Endothelial cell of umbilical vein (primary cell): ENCODE data around the gene SLC26A6. TPM values are rescaled to one million over a fixed set of nuclear protein-coding genes. Genes with fewer than 3 reads are reported as not detected.

Experiments
- BruUV-seq: library from RNA; stranded (reverse); fragments of 400-500 nt; replicated peaks from 2 replicates; lab custom pipeline; 2021; lab: Mats Ljungman, UMichigan
- CTCF ChIA-PET: fragments of 300-600, 350-600 bp; sonication (Branson Sonifier 250); formaldehyde crosslinking; loops from one replicate; lab custom pipeline; 2021; ENCODE audit warnings: antibody characterized with exemption, inconsistent platforms; lab: Charles Lee
- POLR2A ChIA-PET: fragments of 300-600, 350-600 bp; sonication (Branson Sonifier 250); formaldehyde crosslinking; loops from one replicate; lab custom pipeline; 2021; ENCODE audit warnings: antibody characterized with exemption, inconsistent platforms; lab: Charles Lee
- DNase-seq: peaks from one replicate; pipeline ENCODE4 v3.0.0-alpha.2; 2011; ENCODE audit warnings: low read depth, low spot score
- FAIRE-seq: peaks from 2 replicates; lab custom pipeline; 2011; peaks lifted over from hg19 to GRCh38; lab: Jason Lieb, UNC
- H2AFZ ChIP-seq: 2 replicates; pipeline ENCODE4 v1.6.0; 2012; ENCODE audit warnings: low read depth, low read length, control low read depth, inconsistent platforms
- H3K27ac ChIP-seq: 2 replicates; pipeline ENCODE4 v1.5.1; 2011; ENCODE audit warnings: low read depth, mild to moderate bottlenecking, control low read depth, low read length, moderate library complexity; ENCODE audit not compliant: insufficient read depth
- H3K27me3 ChIP-seq, 2 experiments: 2 replicates each; pipeline versions ENCODE4 v1.6.0 to v1.6.1; 2011; ENCODE audit warnings: low read length in 2 of 2, mixed read lengths in 1 of 2; ENCODE audit not compliant: control insufficient read depth in 2 of 2, insufficient read depth in 2 of 2
- H3K36me3 ChIP-seq, 2 experiments: 2 replicates in 1 of 2; 3 replicates in 1 of 2; pipeline ENCODE4 v1.5.1; 2011; ENCODE audit warnings: low read length in 2 of 2, mild to moderate bottlenecking in 1 of 2, moderate library complexity in 1 of 2; ENCODE audit not compliant: control insufficient read depth in 2 of 2, insufficient read depth in 2 of 2; ENCODE audit errors: extremely low read depth in 1 of 2
- H3K4me1 ChIP-seq: 3 replicates; pipeline ENCODE4 v1.5.1; 2011; ENCODE audit warnings: mild to moderate bottlenecking, low read length; ENCODE audit not compliant: control insufficient read depth, insufficient read depth; ENCODE audit errors: extremely low read depth
- H3K4me2 ChIP-seq: 2 replicates; pipeline ENCODE4 v1.6.1; 2011; ENCODE audit warnings: low read length, control low read depth, mixed read lengths; ENCODE audit not compliant: insufficient read depth
- H3K4me3 ChIP-seq, 3 experiments: fragments of 200-600 bp in 1 of 3; sonication (generic), shearing (Covaris generic) in 1 of 3; replicated peaks in 1 of 3; 2 replicates each; pipeline ENCODE4 v1.5.1; 2011 to 2016; ENCODE audit warnings: control low read depth in 3 of 3, low read length in 3 of 3, mild to moderate bottlenecking in 2 of 3, inconsistent platforms in 1 of 3, low read depth in 1 of 3, moderate library complexity in 1 of 3; ENCODE audit not compliant: insufficient read depth in 1 of 3
- H3K79me2 ChIP-seq: 2 replicates; pipeline ENCODE4 v1.6.0; 2012; ENCODE audit warnings: low read length, inconsistent platforms; ENCODE audit not compliant: control insufficient read depth, insufficient read depth
- H3K9ac ChIP-seq: replicated peaks from 2 replicates; pipeline ENCODE3; 2011; ENCODE audit warnings: low read length, control low read depth; ENCODE audit not compliant: insufficient read depth; ENCODE audit errors: extremely low read depth
- H3K9me1 ChIP-seq: replicated peaks from 3 replicates; pipeline ENCODE4 v1.6.0; 2011; ENCODE audit warnings: mild to moderate bottlenecking, low read length; ENCODE audit not compliant: control insufficient read depth, insufficient read depth; ENCODE audit errors: extremely low read depth
- H3K9me3 ChIP-seq: replicated peaks from 2 replicates; pipeline ENCODE4 v1.5.1; 2012; ENCODE audit warnings: low read length, inconsistent platforms; ENCODE audit not compliant: control insufficient read depth, insufficient read depth
- H4K20me1 ChIP-seq: replicated peaks from 2 replicates; pipeline ENCODE3; 2011; ENCODE audit warnings: mild to moderate bottlenecking, low read length; ENCODE audit not compliant: control insufficient read depth, insufficient read depth; ENCODE audit errors: extremely low read depth
- CTCF ChIP-seq, 2 donors: IDR thresholded peaks; 1 replicate in 1 of 2; 2 replicates in 1 of 2; pipeline ENCODE4 v1.5.1; 2011; ENCODE audit warnings: low read length in 2 of 2, mild to moderate bottlenecking in 2 of 2, moderate library complexity in 2 of 2, control low read depth in 1 of 2, inconsistent platforms in 1 of 2, low read depth in 1 of 2; ENCODE audit not compliant: insufficient read depth in 1 of 2; ENCODE audit errors: extremely low read depth in 1 of 2
- EZH2 ChIP-seq: IDR thresholded peaks from 2 replicates; pipeline ENCODE4 v1.6.1; 2012; ENCODE audit warnings: borderline replicate concordance, low read depth, mild to moderate bottlenecking, moderate library complexity, low read length, inconsistent platforms; ENCODE audit not compliant: severe bottlenecking
- FOS ChIP-seq: IDR thresholded peaks from 2 replicates; pipeline ENCODE4 v1.6.1; 2011; ENCODE audit warnings: mild to moderate bottlenecking, low read length, moderate library complexity, borderline replicate concordance; ENCODE audit not compliant: insufficient read depth
- GATA2 ChIP-seq: IDR thresholded peaks from 2 replicates; pipeline ENCODE4 v1.7.0; 2011; ENCODE audit warnings: low read depth, mild to moderate bottlenecking, moderate library complexity, mixed read lengths, low read length; ENCODE audit not compliant: insufficient read length, insufficient read depth
- JUN ChIP-seq: IDR thresholded peaks from 2 replicates; pipeline ENCODE4 v1.6.1; 2011; ENCODE audit warnings: borderline replicate concordance, low read depth; ENCODE audit not compliant: insufficient read length, insufficient read depth
- MAX ChIP-seq: IDR thresholded peaks from 2 replicates; pipeline ENCODE4 v1.6.1; 2011; ENCODE audit not compliant: insufficient read depth, insufficient read length
- MYC ChIP-seq: IDR thresholded peaks from one replicate; pipeline ENCODE4 v1.6.1; 2011; ENCODE audit warnings: mild to moderate bottlenecking, low read depth, low read length
- POLR2A ChIP-seq: IDR thresholded peaks from 2 replicates; pipeline ENCODE4 v1.6.1; 2012; ENCODE audit warnings: low read depth, mild to moderate bottlenecking, control low read depth, low read length
- POLR2AphosphoS5 ChIP-seq: IDR thresholded peaks from 2 replicates; pipeline ENCODE4 v1.6.1; 2012; ENCODE audit warnings: low read depth, mild to moderate bottlenecking, control low read depth, low read length, moderate library complexity; ENCODE audit not compliant: insufficient read depth
- dilution Hi-C: fragments of 300-500 bp; cut with MboI; formaldehyde crosslinking; loops from one replicate; pipeline ENCODE4 v1.15.0; 2019; ENCODE audit warnings: low sequenced_read_pairs; ENCODE audit not compliant: extremely low pct_ligation_motif_present
- intact Hi-C: fragments of 100-400 bp; cut with micrococcal nuclease; formaldehyde crosslinking; loops from one replicate; pipeline ENCODE4 v1.10.0; 2022
- polyA plus RNA-seq, 4 experiments: library from polyadenylated mRNA; depleted of rRNA in 3 of 4; stranded (reverse) in 3 of 4; unstranded in 1 of 4; fragments of >200 nt; gene quantifications; 2 replicates each; pipeline versions ENCODE4 v1.2.1 to v1.2.3, GENCODE V29; 2011 to 2012; ENCODE audit warnings: missing spikeins in 1 of 4
- total RNA-seq: library from RNA; stranded (reverse); gene quantifications from 2 replicates; pipeline ENCODE4 v1.2.3, GENCODE V29; 2021

Gene SLC26A6
- total and polyA plus RNA-seq, 2 donors (not counting 3 experiments of a cell fraction or from before 2014, with no cell fraction given) = 31.0 to 32.2 TPM

GRCh38 chr3:48651771-48652170 is 16.5 kb upstream of the SLC26A6 start:
- dilution Hi-C loops = no loop called here
- H4K20me1 ChIP-seq = no peaks in the 10 kb centered on the region
- H3K4me1 ChIP-seq = peaks cover 6% of the 10 kb centered on the region
- H3K4me2 ChIP-seq = no peak overlapping the region
- H3K27me3 ChIP-seq = no peaks in the 10 kb centered on the region
- no peak overlapping the region for H3K9ac ChIP-seq
- no peaks in the 10 kb centered on the region for H3K9me1 ChIP-seq
- no peak for TF ChIP-seq MYC
- TF ChIP-seq JUN = no peak
- no peak for TF ChIP-seq EZH2
- no peak for TF ChIP-seq POLR2AphosphoS5
- no peak overlapping the region for H3K4me3 ChIP-seq
- H3K79me2 ChIP-seq = no peaks in the 10 kb centered on the region
- ChIA-PET POLR2A (no interaction called here), CTCF (no interaction called here)
- DNase-seq = no peak
- H2AFZ ChIP-seq = no peak overlapping the region
- intact Hi-C loops = no loop called here
- FAIRE-seq = no peak
- H3K27ac ChIP-seq = no peak overlapping the region
- no peaks in the 10 kb centered on the region for H3K9me3 ChIP-seq
- no peaks in the 10 kb centered on the region for H3K36me3 ChIP-seq
- BruUV-seq = no TSS peak

- H3K9me1 ChIP-seq = no peaks in the 10 kb centered on the region
- no peaks in the 10 kb centered on the region for H3K9me3 ChIP-seq
- no peak for TF ChIP-seq GATA2
- no peak for TF ChIP-seq MYC
- no peak for TF ChIP-seq JUN
- no peak for TF ChIP-seq POLR2AphosphoS5
- TF ChIP-seq EZH2 = no peak
- TF ChIP-seq MAX = no peak
- TF ChIP-seq POLR2A = no peak
- TF ChIP-seq CTCF (IDR thresholded peaks at IDR 0.05; ENCODE audit: extremely low read depth in 1 of 2, insufficient read depth in 1 of 2, low read depth in 1 of 2, low read length in 2 of 2) = no peak
- TF ChIP-seq FOS = no peak
- no peak overlapping the region for H3K27ac ChIP-seq
- dilution Hi-C loops (no loop called here), intact Hi-C loops (no loop called here)
- no peaks in the 10 kb centered on the region for H3K27me3 ChIP-seq
- H3K36me3 ChIP-seq = no peaks in the 10 kb centered on the region
- no peak for DNase-seq
- no peaks in the 10 kb centered on the region for H4K20me1 ChIP-seq
- ChIA-PET CTCF (no interaction called here), POLR2A (no interaction called here)
- no peak overlapping the region for H3K4me3 ChIP-seq
- no peak overlapping the region for H3K4me2 ChIP-seq
- no peak for FAIRE-seq
- no peaks in the 10 kb centered on the region for H3K79me2 ChIP-seq
- BruUV-seq = no TSS peak
- no peak overlapping the region for H3K9ac ChIP-seq
- no peaks in the 10 kb centered on the region for H3K4me1 ChIP-seq
- H2AFZ ChIP-seq = no peak overlapping the region
Measured at GRCh38 chr3:48650723-48651122, 15.5 kb upstream of the SLC26A6 start.
